ENCODE data around the gene CDC14A.

The CDC14A gene

DNA sequence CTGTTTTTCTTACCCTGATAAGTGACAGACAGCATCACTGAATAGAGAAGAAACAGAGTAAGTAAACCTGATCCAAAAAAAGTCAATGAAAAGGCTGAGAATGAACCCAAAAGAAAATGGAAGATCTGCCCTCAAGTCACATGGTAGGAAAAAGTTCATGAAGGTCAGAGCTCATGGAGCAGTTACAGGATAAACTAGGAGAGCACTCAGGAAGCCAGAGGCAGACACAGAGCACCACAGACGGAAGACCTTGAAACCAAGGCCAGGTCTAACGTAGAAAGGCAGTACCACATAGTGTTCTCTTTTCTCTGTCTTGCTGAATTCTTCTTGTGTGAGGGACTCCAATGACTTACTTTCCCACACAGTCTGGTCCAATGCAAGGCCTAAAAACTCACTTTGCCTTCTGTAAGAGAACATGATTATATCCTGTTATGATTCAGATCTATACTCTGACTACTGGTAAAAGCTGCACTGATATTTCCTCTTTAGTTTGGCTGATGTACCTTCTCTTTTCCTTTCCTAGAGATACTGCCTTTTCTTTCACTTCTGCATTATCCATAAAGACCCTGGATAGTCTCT lies 45.5 kb upstream of the CDC14A start:
- no peak overlapping the region for H3K27ac ChIP-seq
- no peaks in the 10 kb centered on the region for H3K36me3 ChIP-seq
- intact Hi-C loops (cut with DNase I; ENCODE audit: low total_unique reads): no loop called here
- no peaks in the 10 kb centered on the region for H3K27me3 ChIP-seq
- H3K4me1 ChIP-seq: no peaks in the 10 kb centered on the region
- no peak overlapping the region for H3K4me3 ChIP-seq
- H3K9me3 ChIP-seq: peaks cover 0 to 7% (median 0%) of the 10 kb centered on the region in 3 donors
- DNase-seq: no peak
- TF ChIP-seq, protein P1, sequence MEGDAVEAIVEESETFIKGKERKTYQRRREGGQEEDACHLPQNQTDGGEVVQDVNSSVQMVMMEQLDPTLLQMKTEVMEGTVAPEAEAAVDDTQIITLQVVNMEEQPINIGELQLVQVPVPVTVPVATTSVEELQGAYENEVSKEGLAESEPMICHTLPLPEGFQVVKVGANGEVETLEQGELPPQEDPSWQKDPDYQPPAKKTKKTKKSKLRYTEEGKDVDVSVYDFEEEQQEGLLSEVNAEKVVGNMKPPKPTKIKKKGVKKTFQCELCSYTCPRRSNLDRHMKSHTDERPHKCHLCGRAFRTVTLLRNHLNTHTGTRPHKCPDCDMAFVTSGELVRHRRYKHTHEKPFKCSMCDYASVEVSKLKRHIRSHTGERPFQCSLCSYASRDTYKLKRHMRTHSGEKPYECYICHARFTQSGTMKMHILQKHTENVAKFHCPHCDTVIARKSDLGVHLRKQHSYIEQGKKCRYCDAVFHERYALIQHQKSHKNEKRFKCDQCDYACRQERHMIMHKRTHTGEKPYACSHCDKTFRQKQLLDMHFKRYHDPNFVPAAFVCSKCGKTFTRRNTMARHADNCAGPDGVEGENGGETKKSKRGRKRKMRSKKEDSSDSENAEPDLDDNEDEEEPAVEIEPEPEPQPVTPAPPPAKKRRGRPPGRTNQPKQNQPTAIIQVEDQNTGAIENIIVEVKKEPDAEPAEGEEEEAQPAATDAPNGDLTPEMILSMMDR (IDR thresholded peaks at IDR 0.05): no peak

DNA sequence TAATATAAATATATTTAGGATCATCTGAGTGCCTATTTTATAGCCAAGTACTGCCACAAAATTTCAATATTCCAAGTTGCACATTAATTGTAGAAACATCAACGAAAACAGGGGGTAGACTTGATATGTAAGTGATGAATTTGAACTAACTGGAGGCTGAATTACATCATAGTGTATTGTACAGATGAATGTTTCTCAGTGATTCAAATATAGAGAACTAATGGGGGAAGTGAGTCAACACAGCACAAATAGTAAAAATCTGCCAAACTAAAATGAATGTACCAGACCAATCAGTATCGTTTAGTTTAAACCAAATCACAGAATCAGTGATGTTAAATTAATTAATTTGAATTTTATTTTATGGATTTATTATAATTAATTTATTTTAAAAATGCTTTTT lies 43.5 kb upstream of the CDC14A start:
- TF ChIP-seq, protein P1 (IDR thresholded peaks at IDR 0.05): no peak
- H3K27me3 ChIP-seq: no peaks in the 10 kb centered on the region
- no peaks in the 10 kb centered on the region for H3K4me1 ChIP-seq
- H3K36me3 ChIP-seq: no peaks in the 10 kb centered on the region
- peaks cover 0 to 7% (median 0%) of the 10 kb centered on the region in 3 donors for H3K9me3 ChIP-seq
- H3K4me3 ChIP-seq: no peak overlapping the region
- intact Hi-C loops (cut with DNase I; ENCODE audit: low total_unique reads): no loop called here
- H3K27ac ChIP-seq: no peak overlapping the region
- DNase-seq: no peak

DNA sequence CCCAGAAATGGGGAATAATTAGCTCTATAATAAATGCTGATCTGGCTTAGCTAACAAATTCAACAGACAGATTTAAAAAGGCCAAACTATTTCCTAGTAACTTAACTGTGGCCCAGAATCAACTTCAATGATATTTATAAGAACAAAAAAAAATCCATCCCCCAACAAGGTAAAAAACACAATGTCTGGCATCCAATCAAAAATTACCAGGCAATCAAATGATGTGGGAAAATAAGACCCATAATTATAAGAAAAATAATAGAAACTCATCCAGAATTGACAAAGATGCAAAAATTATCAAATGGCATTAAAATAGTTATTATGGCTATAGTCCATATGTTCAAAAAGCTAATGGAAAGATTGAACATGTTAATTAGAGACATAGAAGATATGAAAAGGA lies 42.4 kb upstream of the CDC14A start:
- intact Hi-C loops (cut with DNase I; ENCODE audit: low total_unique reads): no loop called here
- Histone ChIP-seq H3K4me1 (no peaks in the 10 kb centered on the region), H3K36me3 (no peaks in the 10 kb centered on the region), H3K4me3 (no peak overlapping the region), H3K27ac (no peak overlapping the region), H3K9me3 (peaks cover 0 to 7% (median 0%) of the 10 kb centered on the region in 3 donors), H3K27me3 (no peaks in the 10 kb centered on the region)
- TF ChIP-seq, protein P1 (IDR thresholded peaks at IDR 0.05): no peak
- DNase-seq: no peak

DNA sequence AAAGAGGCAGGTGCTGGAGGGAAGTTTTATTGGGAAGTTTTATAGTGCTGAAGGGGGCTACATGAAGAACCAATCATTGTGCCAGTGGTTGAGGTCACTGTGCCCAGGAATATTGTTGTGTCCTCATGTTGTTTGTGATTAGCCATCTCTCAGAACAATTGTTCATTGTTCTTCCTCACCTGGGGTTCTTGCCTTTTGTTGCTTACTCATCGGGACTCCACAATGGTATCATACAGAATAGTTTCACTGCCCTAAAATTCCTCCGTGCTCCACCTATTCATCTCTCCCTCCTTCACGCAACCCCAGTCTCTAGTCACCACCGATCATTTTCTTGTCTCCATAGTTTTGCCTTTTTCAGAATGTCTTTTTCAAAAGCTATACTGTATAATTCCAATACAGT lies 38.9 kb upstream of the CDC14A start:
- Histone ChIP-seq H3K9me3 (peaks cover 0 to 13% (median 0%) of the 10 kb centered on the region in 3 donors), H3K27ac (no peak overlapping the region), H3K4me1 (no peaks in the 10 kb centered on the region), H3K4me3 (no peak overlapping the region), H3K36me3 (no peaks in the 10 kb centered on the region), H3K27me3 (no peaks in the 10 kb centered on the region)
- intact Hi-C loops (cut with DNase I; ENCODE audit: low total_unique reads): no loop called here
- TF ChIP-seq, protein P1 (IDR thresholded peaks at IDR 0.05): no peak
- no peak for DNase-seq

DNA sequence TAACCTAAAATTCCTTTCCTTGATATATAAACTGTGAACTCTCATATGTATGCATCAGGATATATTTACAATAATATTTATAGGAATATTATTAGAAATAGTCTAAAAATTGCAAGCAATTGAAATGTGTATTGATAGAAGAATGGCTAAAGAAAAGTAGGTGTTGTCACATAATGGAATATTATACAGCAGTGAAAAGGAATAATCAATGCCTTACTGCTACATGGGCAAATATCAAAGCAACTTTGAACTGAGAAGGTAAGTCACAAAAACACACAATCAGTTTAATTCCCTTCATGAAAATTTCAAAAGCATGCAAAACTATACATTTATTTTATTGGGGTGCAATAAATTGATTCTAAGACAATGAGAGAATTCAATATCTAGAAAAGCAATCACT lies 35.7 kb upstream of the CDC14A start:
- H3K4me3 ChIP-seq: no peak overlapping the region
- H3K36me3 ChIP-seq: no peaks in the 10 kb centered on the region
- H3K27ac ChIP-seq: no peak overlapping the region
- intact Hi-C loops (cut with DNase I; ENCODE audit: low total_unique reads): no loop called here
- DNase-seq: no peak
- TF ChIP-seq, protein P1 (IDR thresholded peaks at IDR 0.05): no peak
- H3K9me3 ChIP-seq: peaks cover 0 to 19% (median 11%) of the 10 kb centered on the region in 3 donors
- H3K27me3 ChIP-seq: no peaks in the 10 kb centered on the region
- H3K4me1 ChIP-seq: no peaks in the 10 kb centered on the region

All from tibial artery (tissue), 4 donors.